Neuron (in vitro differentiated cells): ENCODE data around the gene ABCC1.
"Not testable (repeated sequence)": the region's sequence is repeated elsewhere in the genome, so short reads cannot be mapped to it uniquely, and the experiment has no call there.

Experiments used
- H2AFZ ChIP-seq: one replicate; pipeline ENCODE4 v1.6.1; 2013; ENCODE audit warnings: low read depth, mild to moderate bottlenecking, inconsistent platforms, low read length, moderate library complexity
- H3K27me3 ChIP-seq: one replicate; pipeline ENCODE4 v1.6.1; 2013; ENCODE audit warnings: low read length; ENCODE audit not compliant: insufficient read depth
- H3K36me3 ChIP-seq: one replicate; pipeline ENCODE4 v1.6.1; 2013; ENCODE audit warnings: low read length; ENCODE audit not compliant: insufficient read depth
- H3K4me1 ChIP-seq: one replicate; pipeline ENCODE4 v1.6.1; 2013; ENCODE audit warnings: low read length; ENCODE audit not compliant: insufficient read depth
- H3K4me3 ChIP-seq: 2 replicates; pipeline ENCODE4 v1.5.1; 2013; ENCODE audit warnings: mild to moderate bottlenecking, low read length, moderate library complexity
- H3K9me3 ChIP-seq: one replicate; pipeline ENCODE4 v1.6.1; 2013; ENCODE audit warnings: low read length

ABCC1 gene

GRCh38 chr16:16141141-16141540 lies 191.7 kb downstream of the ABCC1 start:
- Histone ChIP-seq H3K4me1 (no peaks in the 10 kb centered on the region), H3K4me3 (no peak overlapping the region), H2AFZ (no peak overlapping the region), H3K27me3 (no peaks in the 10 kb centered on the region), H3K36me3 (peaks cover 11% of the 10 kb centered on the region), H3K9me3 (no peaks in the 10 kb centered on the region)

- Histone ChIP-seq H3K4me3 (no peak overlapping the region), H3K36me3 (peaks cover 4% of the 10 kb centered on the region), H2AFZ (no peak overlapping the region)
These were observed 192.5 kb downstream of the ABCC1 start for GRCh38 chr16:16141784-16142396.

GRCh38 chr16:16143038-16143763 lies 193.8 kb downstream of the ABCC1 start:
- H3K27me3 ChIP-seq = no peaks in the 10 kb centered on the region
- no peak overlapping the region for H2AFZ ChIP-seq
- no peaks in the 10 kb centered on the region for H3K9me3 ChIP-seq
- H3K4me1 ChIP-seq = peaks cover 3% of the 10 kb centered on the region
- H3K36me3 ChIP-seq = no peaks in the 10 kb centered on the region
- H3K4me3 ChIP-seq = no peak overlapping the region

More at GRCh38 chr16:16141784-16142396, 192.5 kb downstream of the ABCC1 start:
- no peaks in the 10 kb centered on the region for H3K9me3 ChIP-seq
- no peaks in the 10 kb centered on the region for H3K4me1 ChIP-seq
- no peaks in the 10 kb centered on the region for H3K27me3 ChIP-seq

GRCh38 chr16:16143931-16144330 lies 194.5 kb downstream of the ABCC1 start:
- Histone ChIP-seq H2AFZ (no peak overlapping the region), H3K4me3 (no peak overlapping the region), H3K27me3 (no peaks in the 10 kb centered on the region), H3K4me1 (peaks cover 3% of the 10 kb centered on the region), H3K9me3 (no peaks in the 10 kb centered on the region), H3K36me3 (no peaks in the 10 kb centered on the region)

- no peaks in the 10 kb centered on the region for H3K36me3 ChIP-seq
These were observed 195.0 kb downstream of the ABCC1 start for GRCh38 chr16:16144416-16144815.

GRCh38 chr16:16145286-16145685 lies 195.9 kb downstream of the ABCC1 start:
- Histone ChIP-seq H3K9me3 (no peaks in the 10 kb centered on the region), H2AFZ (no peak overlapping the region), H3K4me1 (peaks cover 3% of the 10 kb centered on the region)

More at GRCh38 chr16:16144416-16144815, 195.0 kb downstream of the ABCC1 start:
- Histone ChIP-seq H2AFZ (no peak overlapping the region), H3K27me3 (no peaks in the 10 kb centered on the region), H3K4me3 (no peak overlapping the region), H3K4me1 (peaks cover 3% of the 10 kb centered on the region), H3K9me3 (no peaks in the 10 kb centered on the region)

GRCh38 chr16:16146380-16147315 lies 197.2 kb downstream of the ABCC1 start:
- Histone ChIP-seq H3K4me1 (peaks cover 3% of the 10 kb centered on the region), H3K27me3 (no peaks in the 10 kb centered on the region), H3K9me3 (no peaks in the 10 kb centered on the region), H3K4me3 (no peak overlapping the region), H3K36me3 (no peaks in the 10 kb centered on the region), H2AFZ (no peak overlapping the region)

More at GRCh38 chr16:16145286-16145685, 195.9 kb downstream of the ABCC1 start:
- Histone ChIP-seq H3K4me3 (no peak overlapping the region), H3K27me3 (no peaks in the 10 kb centered on the region), H3K36me3 (no peaks in the 10 kb centered on the region)

- Histone ChIP-seq H3K4me1 (peaks cover 3% of the 10 kb centered on the region), H3K4me3 (no peak overlapping the region), H3K27me3 (no peaks in the 10 kb centered on the region), H2AFZ (no peak overlapping the region), H3K36me3 (no peaks in the 10 kb centered on the region), H3K9me3 (no peaks in the 10 kb centered on the region)
These were observed 198.0 kb downstream of the ABCC1 start for GRCh38 chr16:16147316-16147999.

GRCh38 chr16:16148000-16148599 lies 198.7 kb downstream of the ABCC1 start:
- not testable (repeated sequence) for H3K9me3 ChIP-seq, H3K4me3 ChIP-seq, H3K4me1 ChIP-seq, H3K36me3 ChIP-seq, H2AFZ ChIP-seq, H3K27me3 ChIP-seq

- H3K4me3 ChIP-seq = no peak overlapping the region
- no peaks in the 10 kb centered on the region for H3K36me3 ChIP-seq
- peaks cover 3% of the 10 kb centered on the region for H3K4me1 ChIP-seq
- H3K27me3 ChIP-seq = no peaks in the 10 kb centered on the region
- H3K9me3 ChIP-seq = no peaks in the 10 kb centered on the region
- no peak overlapping the region for H2AFZ ChIP-seq
These were observed 199.3 kb downstream of the ABCC1 start for GRCh38 chr16:16148755-16149154.

- Histone ChIP-seq H3K36me3 (no peaks in the 10 kb centered on the region), H3K4me1 (peaks cover 3% of the 10 kb centered on the region), H3K9me3 (no peaks in the 10 kb centered on the region), H3K4me3 (no peak overlapping the region), H2AFZ (no peak overlapping the region), H3K27me3 (no peaks in the 10 kb centered on the region)
These were observed 200.3 kb downstream of the ABCC1 start for GRCh38 chr16:16149710-16150116.

- no peaks in the 10 kb centered on the region for H3K9me3 ChIP-seq
These were observed 200.9 kb downstream of the ABCC1 start for GRCh38 chr16:16150117-16150877.

More at GRCh38 chr16:16150117-16150877, 200.9 kb downstream of the ABCC1 start:
- Histone ChIP-seq H3K36me3 (no peaks in the 10 kb centered on the region), H2AFZ (no peak overlapping the region), H3K27me3 (no peaks in the 10 kb centered on the region), H3K4me1 (peaks cover 3% of the 10 kb centered on the region), H3K4me3 (no peak overlapping the region)
